HepG2 (cell line): ENCODE measurements around the gene CAMKMT. TPM values are rescaled to one million over a fixed set of nuclear protein-coding genes. Genes with fewer than 3 reads are reported as not detected.

Source experiments
- ATAC-seq: fragments of 200-7000 bp; cut with Tn5 transposase; 3 replicates; pipeline ENCODE4 v1.9.1; 2020; ENCODE audit warnings: mild to moderate bottlenecking, moderate library complexity
- BruUV-seq: library from RNA; stranded (reverse); fragments of 400-500 nt; replicated peaks from 2 replicates; lab custom pipeline; 2021; lab: Mats Ljungman, UMichigan
- CTCF ChIA-PET: fragments of 300-600 bp; formaldehyde crosslinking; extraction: SDS; loops from one replicate; lab custom pipeline; 2021; ENCODE audit warnings: low total read pairs, inconsistent platforms, low intra/inter-chr PET ratio; lab: Yijun Ruan, JAX
- POLR2A ChIA-PET: fragments of 350-600 bp; sonication (Branson Sonifier 250); formaldehyde crosslinking; loops from one replicate; lab custom pipeline; 2020; ENCODE audit warnings: antibody characterized with exemption, inconsistent platforms; lab: Yijun Ruan, JAX
- DNase-seq: peaks from one replicate; pipeline ENCODE4 v3.0.0-alpha.2; 2015; ENCODE audit warnings: low spot score
- FAIRE-seq: peaks from 3 replicates; lab custom pipeline; 2011; peaks lifted over from hg19 to GRCh38; lab: Jason Lieb, UNC
- H2AFZ ChIP-seq: one replicate; pipeline ENCODE4 v1.6.1; 2011; ENCODE audit warnings: low read length, inconsistent platforms
- H3K27ac ChIP-seq: fragments of 300-600 bp; 3 replicates; pipeline ENCODE4 v1.8.0; 2011; ENCODE audit warnings: mixed run types, mild to moderate bottlenecking, mixed read lengths, low read length, inconsistent platforms; ENCODE audit not compliant: insufficient read depth; ENCODE audit errors: extremely low read length
- H3K27me3 ChIP-seq, 2 experiments: fragments of 200-600 bp in 1 of 2; 2 replicates in 1 of 2; 3 replicates in 1 of 2; pipeline versions ENCODE4 v1.6.0 to v1.8.0; 2011; ENCODE audit warnings: low read length in 2 of 2, mild to moderate bottlenecking in 2 of 2, moderate library complexity in 2 of 2, inconsistent platforms in 1 of 2; ENCODE audit not compliant: insufficient read depth in 2 of 2, control insufficient read depth in 1 of 2
- H3K36me3 ChIP-seq, 2 experiments: fragments of 200-600 bp in 1 of 2; replicated peaks in 1 of 2; 2 replicates in 1 of 2; 3 replicates in 1 of 2; pipeline versions ENCODE4 v1.5.1 to v1.8.0; 2011; ENCODE audit warnings: low read length in 2 of 2, inconsistent platforms in 1 of 2; ENCODE audit not compliant: insufficient read depth in 2 of 2, control insufficient read depth in 1 of 2
- H3K4me1 ChIP-seq: 2 replicates; pipeline ENCODE4 v1.5.1; 2012; ENCODE audit warnings: low read length, inconsistent platforms; ENCODE audit not compliant: insufficient read depth
- H3K4me2 ChIP-seq: 2 replicates; pipeline ENCODE4 v1.6.0; 2011; ENCODE audit warnings: low read depth, low read length, inconsistent platforms
- H3K4me3 ChIP-seq, 3 experiments: fragments of 200-600 bp in 1 of 3; sonication (generic), shearing (Covaris generic) in 1 of 3; replicated peaks in 1 of 3; 2 replicates each; pipeline ENCODE4 v1.5.1; 2011 to 2016; ENCODE audit warnings: low read length in 3 of 3, inconsistent platforms in 2 of 3, low read depth in 2 of 3, mild to moderate bottlenecking in 2 of 3, control low read depth in 1 of 3, mixed read lengths in 1 of 3; ENCODE audit not compliant: insufficient read depth in 1 of 3
- H3K79me2 ChIP-seq: one replicate; pipeline ENCODE4 v1.6.1; 2011; ENCODE audit warnings: low read length, inconsistent platforms; ENCODE audit not compliant: insufficient read depth
- H3K9ac ChIP-seq: 2 replicates; pipeline ENCODE4 v1.6.0; 2011; ENCODE audit warnings: mild to moderate bottlenecking, low read depth, low read length, inconsistent platforms; ENCODE audit not compliant: insufficient read depth
- H3K9me3 ChIP-seq: 2 replicates; pipeline ENCODE4 v1.5.1; 2012; ENCODE audit warnings: mild to moderate bottlenecking, low read length
- H4K20me1 ChIP-seq: 2 replicates; pipeline ENCODE4 v1.6.0; 2011; ENCODE audit warnings: inconsistent platforms, mild to moderate bottlenecking, low read length, moderate library complexity; ENCODE audit not compliant: insufficient read depth
- EEA1 ChIP-seq: sonication (generic); formaldehyde crosslinking; IDR thresholded peaks from 2 replicates; pipeline ENCODE4 v1.5.1; 2020; ENCODE audit warnings: mild to moderate bottlenecking, missing genetic modification reagents, borderline replicate concordance
- HNF4A ChIP-seq: sonication (generic); formaldehyde crosslinking; IDR thresholded peaks from 2 replicates; pipeline ENCODE4 v1.4.0; 2020; ENCODE audit warnings: missing genetic modification reagents
- HNF4G ChIP-seq, 2 experiments: sonication (generic) in 1 of 2; formaldehyde crosslinking in 1 of 2; IDR thresholded peaks; 2 replicates each; pipeline versions ENCODE4 v1.4.0 to v1.6.1; 2011 to 2020; ENCODE audit warnings: borderline replicate concordance in 2 of 2, low read depth in 2 of 2, mild to moderate bottlenecking in 2 of 2, low read length in 1 of 2, missing genetic modification reagents in 1 of 2, moderate library complexity in 1 of 2
- KLF6 ChIP-seq: IDR thresholded peaks from 2 replicates; pipeline ENCODE4 v1.8.0; 2016; ENCODE audit warnings: missing biosample characterization, missing genetic modification reagents
- MAFK ChIP-seq, 2 experiments: IDR thresholded peaks in 1 of 2; conservative IDR thresholded peaks in 1 of 2; 2 replicates each; pipeline ENCODE4 v1.6.1; 2011; ENCODE audit warnings: improper control_type of control experiment in 2 of 2, low read length in 2 of 2
- PAWR ChIP-seq: sonication (generic); formaldehyde crosslinking; IDR thresholded peaks from 2 replicates; pipeline ENCODE4 v1.4.0; 2020; ENCODE audit warnings: missing genetic modification reagents, mild to moderate bottlenecking, borderline replicate concordance
- SETDB1 ChIP-seq: sonication (generic); formaldehyde crosslinking; IDR thresholded peaks from 2 replicates; pipeline ENCODE4 v1.5.1; 2020; ENCODE audit warnings: missing genetic modification reagents, mild to moderate bottlenecking, borderline replicate concordance
- SRSF1 ChIP-seq: fragments of 200-400 bp; formaldehyde crosslinking; optimal IDR thresholded peaks from 2 replicates; pipeline ENCODE3; 2017; ENCODE audit warnings: mild to moderate bottlenecking, low read depth, low read length, moderate library complexity
- SSRP1 ChIP-seq: IDR thresholded peaks from 2 replicates; pipeline ENCODE4 v1.6.1; 2016; ENCODE audit warnings: control low read depth
- ZFP1 ChIP-seq: IDR thresholded peaks from 2 replicates; pipeline ENCODE4 v1.6.1; 2016
- WGBS: methylation state at CpG from one replicate; pipeline ENCODE4 v1.1.6; 2017; ENCODE audit warnings: low lambda C conversion rate; 5-methylcytosine and 5-hydroxymethylcytosine counted together
- in situ Hi-C: cut with HindIII; loops from 2 replicates; pipeline ENCODE4 v1.10.0; 2017; ENCODE audit warnings: low pct_unique_long_range_greater_than_20kb; ENCODE audit not compliant: extremely low pct_ligation_motif_present
- intact Hi-C: fragments of 100-400 bp; cut with micrococcal nuclease; formaldehyde crosslinking; loops from one replicate; pipeline ENCODE4 v1.10.0; 2022; ENCODE audit not compliant: unreplicated experiment
- polyA plus RNA-seq, 8 experiments: library from polyadenylated mRNA; depleted of rRNA in 3 of 8; stranded (reverse) in 7 of 8; unstranded in 1 of 8; fragments of >200 nt; fragmentation: Illumina TruSeq in 4 of 8; extraction: Trizol in 4 of 8; gene quantifications; 2 replicates each; pipeline versions ENCODE4 v1.2.1 to v1.2.3, GENCODE V29; 2011 to 2016; ENCODE audit warnings: low read depth in 4 of 8, missing spikeins in 1 of 8, mixed read lengths in 1 of 8; ENCODE audit not compliant: insufficient read depth in 1 of 8
- total RNA-seq, 5 experiments: library from RNA; depleted of rRNA; stranded (reverse); fragments of >200 nt; fragmentation: Illumina TruSeq; extraction: Trizol; gene quantifications; 2 replicates each; pipeline ENCODE4 v1.2.3, GENCODE V29; 2016; ENCODE audit warnings: low read depth in 1 of 5
- TF ChIP-seq, protein P1 (sequence below), 2 experiments: sonication (generic) in 1 of 2; formaldehyde crosslinking in 1 of 2; IDR thresholded peaks; 2 replicates each; pipeline versions ENCODE4 v1.4.0 to v1.6.1; 2016 to 2020; ENCODE audit warnings: borderline replicate concordance in 1 of 2, low read depth in 1 of 2, mild to moderate bottlenecking in 1 of 2, missing genetic modification reagents in 1 of 2
- TF ChIP-seq, protein P2 (sequence below): sonication (generic); formaldehyde crosslinking; IDR thresholded peaks from 2 replicates; pipeline ENCODE4 v1.9.0; 2021; ENCODE audit warnings: missing genetic modification reagents, mild to moderate bottlenecking, borderline replicate concordance
- TF ChIP-seq, protein P3 (sequence below): sonication (generic); formaldehyde crosslinking; IDR thresholded peaks from 2 replicates; pipeline ENCODE4 v1.8.0; 2022; ENCODE audit warnings: missing genetic modification reagents, mild to moderate bottlenecking, inconsistent platforms, borderline replicate concordance

CAMKMT gene
- total and polyA plus RNA-seq, 2 of the 13 experiments (the other 11 are each of a cell fraction or from before 2014, with no cell fraction given) = 6.9 to 20.8 TPM

DNA sequence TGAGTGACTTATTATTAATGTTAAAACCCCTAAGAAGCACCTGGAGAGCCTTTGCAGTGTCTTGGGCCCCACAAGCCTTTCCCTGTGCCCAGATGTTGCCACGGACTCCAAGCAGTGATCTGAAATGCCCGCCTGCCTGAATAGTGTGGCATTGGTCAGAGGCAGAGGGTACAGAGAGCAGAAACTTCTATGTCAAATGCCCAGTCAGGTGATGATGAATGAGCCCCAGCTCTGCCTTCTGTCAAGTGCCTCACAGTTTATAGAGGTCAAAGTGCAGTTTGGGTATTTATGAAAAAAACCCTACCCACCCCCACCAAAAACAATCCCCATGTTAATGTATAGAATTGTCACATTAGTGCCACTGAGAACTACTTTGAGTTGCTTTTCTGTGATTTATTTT, 409.8 kb downstream of the CAMKMT start:
- no peak for TF ChIP-seq KLF6 (CRISPR knock-in tag)
- TF ChIP-seq HNF4G (IDR thresholded peaks at IDR 0.05; ENCODE audit: borderline replicate concordance, low read depth, low read length) = 0 out of 2 replicates have a peak, but pooled peaks have one; percentile 11
- no peak for TF ChIP-seq HNF4G (CRISPR knock-in tag; IDR thresholded peaks at IDR 0.05; ENCODE audit: borderline replicate concordance, low read depth)
- TF ChIP-seq EEA1 (CRISPR knock-in tag) = no peak
- TF ChIP-seq, protein P1, sequence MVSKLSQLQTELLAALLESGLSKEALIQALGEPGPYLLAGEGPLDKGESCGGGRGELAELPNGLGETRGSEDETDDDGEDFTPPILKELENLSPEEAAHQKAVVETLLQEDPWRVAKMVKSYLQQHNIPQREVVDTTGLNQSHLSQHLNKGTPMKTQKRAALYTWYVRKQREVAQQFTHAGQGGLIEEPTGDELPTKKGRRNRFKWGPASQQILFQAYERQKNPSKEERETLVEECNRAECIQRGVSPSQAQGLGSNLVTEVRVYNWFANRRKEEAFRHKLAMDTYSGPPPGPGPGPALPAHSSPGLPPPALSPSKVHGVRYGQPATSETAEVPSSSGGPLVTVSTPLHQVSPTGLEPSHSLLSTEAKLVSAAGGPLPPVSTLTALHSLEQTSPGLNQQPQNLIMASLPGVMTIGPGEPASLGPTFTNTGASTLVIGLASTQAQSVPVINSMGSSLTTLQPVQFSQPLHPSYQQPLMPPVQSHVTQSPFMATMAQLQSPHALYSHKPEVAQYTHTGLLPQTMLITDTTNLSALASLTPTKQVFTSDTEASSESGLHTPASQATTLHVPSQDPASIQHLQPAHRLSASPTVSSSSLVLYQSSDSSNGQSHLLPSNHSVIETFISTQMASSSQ (IDR thresholded peaks at IDR 0.05; ENCODE audit: low read depth) = no peak
- TF ChIP-seq, protein P1 (CRISPR knock-in tag; IDR thresholded peaks at IDR 0.05; ENCODE audit: borderline replicate concordance) = no peak
- TF ChIP-seq SRSF1 = no peak
- TF ChIP-seq, protein P2, sequence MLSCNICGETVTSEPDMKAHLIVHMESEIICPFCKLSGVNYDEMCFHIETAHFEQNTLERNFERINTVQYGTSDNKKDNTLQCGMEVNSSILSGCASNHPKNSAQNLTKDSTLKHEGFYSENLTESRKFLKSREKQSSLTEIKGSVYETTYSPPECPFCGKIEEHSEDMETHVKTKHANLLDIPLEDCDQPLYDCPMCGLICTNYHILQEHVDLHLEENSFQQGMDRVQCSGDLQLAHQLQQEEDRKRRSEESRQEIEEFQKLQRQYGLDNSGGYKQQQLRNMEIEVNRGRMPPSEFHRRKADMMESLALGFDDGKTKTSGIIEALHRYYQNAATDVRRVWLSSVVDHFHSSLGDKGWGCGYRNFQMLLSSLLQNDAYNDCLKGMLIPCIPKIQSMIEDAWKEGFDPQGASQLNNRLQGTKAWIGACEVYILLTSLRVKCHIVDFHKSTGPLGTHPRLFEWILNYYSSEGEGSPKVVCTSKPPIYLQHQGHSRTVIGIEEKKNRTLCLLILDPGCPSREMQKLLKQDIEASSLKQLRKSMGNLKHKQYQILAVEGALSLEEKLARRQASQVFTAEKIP (CRISPR knock-in tag) = no peak
- no peak for TF ChIP-seq MAFK (conservative IDR thresholded peaks at IDR 0.05 in 1 of 2, IDR thresholded peaks at IDR 0.05 in 1 of 2; ENCODE audit: low read length in 2 of 2)
- TF ChIP-seq SSRP1 = no peak
- TF ChIP-seq PAWR (CRISPR knock-in tag) = no peak
- no peak for TF ChIP-seq SETDB1 (CRISPR knock-in tag)
- TF ChIP-seq HNF4A = 0 out of 2 replicates have a peak, but pooled peaks have one; percentile 36
- TF ChIP-seq, protein P3, sequence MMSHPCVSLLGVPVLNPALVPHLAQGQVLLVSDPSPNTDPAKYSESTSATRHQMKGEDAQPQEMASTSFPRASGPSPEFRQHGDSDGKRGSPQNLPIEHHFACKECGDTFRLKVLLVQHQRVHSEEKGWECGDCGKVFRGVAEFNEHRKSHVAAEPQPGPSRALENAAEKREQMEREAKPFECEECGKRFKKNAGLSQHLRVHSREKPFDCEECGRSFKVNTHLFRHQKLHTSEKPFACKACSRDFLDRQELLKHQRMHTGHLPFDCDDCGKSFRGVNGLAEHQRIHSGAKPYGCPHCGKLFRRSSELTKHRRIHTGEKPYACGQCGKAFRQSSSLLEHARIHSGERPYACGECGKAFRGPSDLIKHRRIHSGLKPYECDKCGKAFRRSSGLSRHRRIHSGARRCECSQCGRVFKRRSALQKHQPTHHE (CRISPR knock-in tag) = no peak
- no peak for TF ChIP-seq ZFP1 (CRISPR knock-in tag)
- TF ChIP-seq, all 625 proteins: peak for 2
- H2AFZ ChIP-seq = no peak overlapping the region
- H3K79me2 ChIP-seq = no peaks in the 10 kb centered on the region
- in situ Hi-C loops (no loop called here), intact Hi-C loops (no loop called here)
- CTCF ChIA-PET = no interaction called here
- FAIRE-seq (no peak), DNase-seq (peak; percentile 23), ATAC-seq (peak; percentile 50; the same call in 2 of the 3 replicates)
- H3K27ac ChIP-seq = no peak overlapping the region
- no peak overlapping the region for H3K4me3 ChIP-seq
- no peak overlapping the region for H3K4me2 ChIP-seq
- BruUV-seq = no TSS peak
- 83% methylated on average over 2 of the region's 2 CpGs for WGBS
- no peak overlapping the region for H3K9ac ChIP-seq
- H4K20me1 ChIP-seq = no peaks in the 10 kb centered on the region
- no peaks in the 10 kb centered on the region for H3K36me3 ChIP-seq
- no peaks in the 10 kb centered on the region for H3K9me3 ChIP-seq
- POLR2A ChIA-PET = no interaction called here
- H3K4me1 ChIP-seq = peaks cover 14% of the 10 kb centered on the region
- no peaks in the 10 kb centered on the region for H3K27me3 ChIP-seq
